Superior temporal gyrus (tissue), 1 donor: ENCODE data around the gene ERBB4.

Source experiments
- DNase-seq: peaks from one replicate; pipeline ENCODE4 v3.0.0-alpha.2; 2016; ENCODE audit errors: extremely low spot score

The ERBB4 gene

DNA sequence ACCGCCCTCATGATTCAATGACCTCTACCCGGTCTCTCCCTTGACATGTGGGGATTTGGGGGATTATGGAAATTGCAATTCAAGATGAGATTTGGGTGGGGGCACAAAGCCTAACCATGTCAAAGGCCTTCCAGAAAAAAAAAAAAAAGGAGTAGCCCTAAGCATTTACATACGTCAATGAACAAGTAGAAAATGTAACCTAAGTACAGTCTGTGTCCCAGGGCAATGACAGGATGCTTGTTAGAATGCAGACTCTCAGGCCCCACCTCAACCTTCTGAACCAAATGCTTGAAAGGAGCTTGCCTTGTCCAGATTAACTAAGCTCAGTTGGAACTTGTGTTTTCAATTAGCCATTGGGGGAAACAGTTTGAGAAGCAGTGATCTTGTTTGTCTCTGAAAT lies 1180.1 kb downstream of the ERBB4 start:
- no peak for DNase-seq

DNA sequence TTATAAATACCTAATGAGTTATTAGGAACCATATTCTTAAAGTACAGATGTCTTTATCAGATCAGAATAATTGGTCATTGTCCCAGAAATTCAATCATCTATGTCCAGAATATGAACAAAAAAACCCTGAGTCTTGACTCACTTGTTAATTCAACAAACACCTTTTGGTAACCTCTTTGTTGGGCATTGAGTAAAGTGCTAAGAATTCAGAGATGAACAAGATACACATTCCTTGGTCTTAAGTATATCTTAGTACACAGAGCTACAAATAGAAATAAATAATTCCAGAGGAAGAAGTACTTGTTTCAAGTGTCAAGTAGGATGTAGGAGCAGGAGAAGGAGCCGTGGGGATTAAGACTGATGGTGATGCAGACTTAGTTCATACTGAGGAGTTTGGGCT lies 1184.1 kb downstream of the ERBB4 start:
- DNase-seq, result no peak

- DNase-seq, result peak; percentile 82
These were observed 1186.6 kb downstream of the ERBB4 start for GRCh38 chr2:211351987-211352386.

DNA sequence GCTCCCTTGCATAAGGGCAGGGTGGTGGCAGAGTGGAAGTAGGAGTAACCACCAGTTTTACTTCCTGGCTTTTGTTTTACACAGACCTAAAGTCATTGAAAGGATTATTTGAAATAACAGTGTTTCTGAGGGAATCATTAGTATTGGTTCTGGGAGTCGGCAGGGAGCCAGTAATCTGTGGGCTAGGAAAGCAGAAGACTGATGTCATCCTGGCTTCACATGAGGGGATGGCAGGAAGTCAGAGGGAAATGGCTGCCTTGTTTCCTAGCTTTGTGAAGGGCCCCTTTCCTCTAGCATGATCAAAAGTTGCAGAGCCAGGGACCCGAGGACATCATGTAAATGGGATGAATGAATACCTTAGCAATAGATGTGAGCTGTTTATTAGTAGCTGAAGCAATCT lies 1189.6 kb downstream of the ERBB4 start:
- no peak for DNase-seq

GRCh38 chr2:211347328-211347727 lies 1191.3 kb downstream of the ERBB4 start:
- DNase-seq, result no peak

GRCh38 chr2:211344289-211344688 lies 1194.3 kb downstream of the ERBB4 start:
- DNase-seq, result no peak

- no peak for DNase-seq
These were observed 1205.2 kb downstream of the ERBB4 start for GRCh38 chr2:211333377-211333776.

DNA sequence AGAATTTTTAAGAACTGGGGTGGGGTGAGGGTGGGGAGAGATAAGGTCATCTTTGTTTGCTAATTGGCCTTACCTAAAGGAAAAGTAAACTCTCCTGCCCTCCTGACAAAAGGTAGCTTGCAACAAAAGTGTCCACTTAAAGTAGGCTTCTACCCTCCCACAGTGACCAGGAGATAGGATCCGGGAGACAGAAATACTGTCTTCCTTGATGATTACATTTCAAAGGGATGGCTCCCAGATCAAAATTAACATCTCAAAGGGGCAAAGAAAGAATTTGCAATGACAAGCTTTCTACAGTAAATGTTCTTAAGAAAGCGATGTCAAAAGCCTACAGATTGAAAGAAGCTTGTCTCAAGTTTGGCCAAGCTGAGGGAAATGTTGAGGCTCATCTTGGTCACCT lies 1206.9 kb downstream of the ERBB4 start:
- no peak for DNase-seq

DNA sequence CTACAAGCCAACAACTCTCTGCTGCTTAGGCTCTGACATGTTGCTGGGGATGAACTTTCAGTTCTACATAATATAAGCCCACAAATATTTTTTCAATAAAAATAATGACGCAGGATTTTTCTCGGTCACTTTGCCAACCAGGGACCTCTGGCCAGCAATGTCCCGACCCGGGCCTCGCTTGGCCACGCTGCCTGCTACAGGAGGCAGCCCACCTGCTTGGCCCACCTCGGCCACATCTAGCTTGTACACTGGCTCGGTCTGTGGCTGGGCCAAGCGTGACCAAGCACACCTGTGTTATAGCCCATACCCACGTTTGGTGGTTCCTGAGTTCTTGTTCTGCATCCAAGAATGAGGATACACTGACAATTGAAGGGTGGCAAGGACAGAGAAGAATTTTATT lies 1208.7 kb downstream of the ERBB4 start:
- no peak for DNase-seq

DNA sequence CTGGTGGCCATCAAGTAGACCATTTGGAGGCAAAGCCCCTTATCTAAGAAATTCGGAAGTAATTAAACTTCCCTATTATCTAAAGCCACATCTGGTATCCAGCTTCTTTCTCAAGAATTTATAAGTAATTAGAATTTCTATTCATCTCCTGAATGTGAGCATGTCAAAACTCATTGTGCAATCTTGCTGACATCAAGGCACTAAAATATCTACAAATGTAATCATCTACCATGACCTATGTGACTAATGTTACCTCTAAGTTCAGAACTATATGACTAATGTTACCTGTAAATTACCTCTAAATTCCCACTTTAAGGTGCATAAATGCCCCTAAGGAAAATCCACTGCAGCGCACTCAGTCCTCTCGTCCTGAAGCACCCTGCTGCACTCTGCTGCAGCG lies 1209.2 kb downstream of the ERBB4 start:
- DNase-seq, result no peak

DNA sequence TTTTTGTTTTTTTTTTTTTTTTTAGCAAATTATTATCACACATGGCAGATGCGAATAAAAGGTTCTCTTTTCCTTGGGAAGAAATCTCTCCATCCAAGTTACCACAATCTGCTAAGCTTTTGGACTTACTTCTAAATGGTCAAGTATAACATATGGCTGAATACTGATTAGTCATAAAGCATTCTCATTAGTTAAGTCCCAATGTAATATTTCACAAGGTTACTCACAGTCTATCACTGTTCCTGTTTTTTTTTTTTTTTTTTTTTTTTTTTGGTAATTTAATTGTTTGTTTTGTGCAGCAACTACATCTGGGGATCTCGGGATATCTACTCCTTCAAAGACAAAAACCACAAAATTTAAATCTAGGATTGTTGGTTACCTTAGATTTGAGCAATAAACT lies 1210.5 kb downstream of the ERBB4 start:
- DNase-seq, result no peak
